H1 (cell line): Measurements from ENCODE around the gene PPP2R2C. TPM values are rescaled to one million over a fixed set of nuclear protein-coding genes. Genes with fewer than 3 reads are reported as not detected.

Experiments used
- CTCF ChIA-PET: fragments of 300-600 bp; sonication (Branson Sonifier 250); formaldehyde crosslinking; loops from one replicate; lab custom pipeline; 2021; ENCODE audit not compliant: partially characterized antibody; lab: Charles Lee
- POLR2A ChIA-PET: fragments of 300-600 bp; sonication (Branson Sonifier 250); formaldehyde crosslinking; loops from one replicate; lab custom pipeline; 2021; ENCODE audit warnings: inconsistent platforms; ENCODE audit not compliant: partially characterized antibody; lab: Charles Lee
- DNase-seq, 2 experiments: peaks; one replicate each; pipeline versions ENCODE4 v3.0.0 to v3.0.0-alpha.2; 2010 to 2022; ENCODE audit warnings: low spot score in 2 of 2, low read depth in 1 of 2, mixed read lengths in 1 of 2
- FAIRE-seq: peaks from 2 replicates; lab custom pipeline; 2011; peaks lifted over from hg19 to GRCh38; lab: Jason Lieb, UNC
- H2AFZ ChIP-seq: 2 replicates; pipeline ENCODE4 v1.8.1; 2012; ENCODE audit warnings: low read length, inconsistent platforms
- H2AK5ac ChIP-seq: 2 replicates; pipeline ENCODE4 v1.6.1; 2013; ENCODE audit warnings: low read depth, low read length
- H2BK120ac ChIP-seq: replicated peaks from 2 replicates; pipeline ENCODE3; 2013; ENCODE audit warnings: low read depth, low read length, inconsistent platforms
- H2BK12ac ChIP-seq: 2 replicates; pipeline ENCODE4 v1.6.1; 2013; ENCODE audit warnings: low read depth, low read length
- H2BK15ac ChIP-seq: 2 replicates; pipeline ENCODE4 v1.6.1; 2013; ENCODE audit warnings: low read length
- H2BK20ac ChIP-seq: 2 replicates; pipeline ENCODE4 v1.6.1; 2013; ENCODE audit warnings: low read length
- H2BK5ac ChIP-seq: 2 replicates; pipeline ENCODE4 v1.6.1; 2013; ENCODE audit warnings: low read depth, low read length
- H3K14ac ChIP-seq: 2 replicates; pipeline ENCODE4 v1.6.1; 2013; ENCODE audit warnings: inconsistent platforms; ENCODE audit not compliant: insufficient read length
- H3K18ac ChIP-seq: 2 replicates; pipeline ENCODE4 v1.6.1; 2013; ENCODE audit warnings: low read length; ENCODE audit errors: extremely low read depth
- H3K23ac ChIP-seq: 2 replicates; pipeline ENCODE4 v1.6.1; 2013; ENCODE audit warnings: inconsistent platforms; ENCODE audit not compliant: insufficient read length
- H3K23me2 ChIP-seq: 2 replicates; pipeline ENCODE4 v1.6.1; 2013; ENCODE audit warnings: low read depth, low read length
- H3K27ac ChIP-seq: 2 replicates; pipeline ENCODE4 v1.6.1; 2011; ENCODE audit warnings: low read depth, low read length, inconsistent platforms
- H3K27me3 ChIP-seq, 4 experiments: replicated peaks in 1 of 4; 1 replicate in 1 of 4; 2 replicates in 3 of 4; pipeline versions ENCODE4 v1.6.1 to v1.8.1; 2011 to 2013; ENCODE audit warnings: low read length in 3 of 4, mild to moderate bottlenecking in 3 of 4, inconsistent platforms in 2 of 4, mixed read lengths in 2 of 4, moderate library complexity in 1 of 4; ENCODE audit not compliant: control insufficient read depth in 3 of 4, insufficient read depth in 3 of 4; ENCODE audit errors: extremely low read depth in 1 of 4
- H3K36me3 ChIP-seq, 4 experiments: 2 replicates each; pipeline versions ENCODE4 v1.6.1 to v1.8.1; 2011 to 2013; ENCODE audit warnings: mild to moderate bottlenecking in 4 of 4, low read length in 3 of 4, moderate library complexity in 2 of 4, control low read depth in 1 of 4, inconsistent platforms in 1 of 4; ENCODE audit not compliant: insufficient read depth in 4 of 4, control insufficient read depth in 2 of 4
- H3K4ac ChIP-seq: replicated peaks from 2 replicates; pipeline ENCODE3; 2013; ENCODE audit warnings: low read length, low read depth, mixed read lengths, inconsistent platforms; ENCODE audit not compliant: insufficient read length
- H3K4me1 ChIP-seq, 4 experiments: replicated peaks in 1 of 4; 1 replicate in 1 of 4; 2 replicates in 3 of 4; pipeline versions ENCODE4 v1.6.1 to v1.8.1; 2011 to 2013; ENCODE audit warnings: low read length in 3 of 4, inconsistent platforms in 2 of 4, mixed read lengths in 1 of 4; ENCODE audit not compliant: insufficient read depth in 4 of 4, control insufficient read depth in 3 of 4
- H3K4me2 ChIP-seq, 2 experiments: 2 replicates each; pipeline versions ENCODE4 v1.6.1 to v1.8.1; 2011 to 2013; ENCODE audit warnings: low read depth in 2 of 2, low read length in 2 of 2, control low read depth in 1 of 2, inconsistent platforms in 1 of 2, mild to moderate bottlenecking in 1 of 2; ENCODE audit not compliant: insufficient read depth in 1 of 2
- H3K4me3 ChIP-seq, 4 experiments: fragments of 200-600, 300-600 bp in 1 of 4; sonication (generic), shearing (Covaris generic), sonication (Bioruptor Twin) in 1 of 4; 2 replicates each; pipeline versions ENCODE4 v1.5.1 to v1.8.1; 2011 to 2016; ENCODE audit warnings: low read length in 4 of 4, low read depth in 3 of 4, control low read depth in 2 of 4, inconsistent platforms in 2 of 4, mild to moderate bottlenecking in 2 of 4, mixed read lengths in 1 of 4, moderate library complexity in 1 of 4; ENCODE audit not compliant: insufficient read depth in 2 of 4; ENCODE audit errors: extremely low read depth in 1 of 4
- H3K56ac ChIP-seq: replicated peaks from 2 replicates; pipeline ENCODE3; 2013; ENCODE audit warnings: low read depth, mild to moderate bottlenecking, mixed read lengths, low read length, inconsistent platforms; ENCODE audit not compliant: insufficient read length
- H3K79me1 ChIP-seq: 2 replicates; pipeline ENCODE4 v1.6.1; 2013; ENCODE audit warnings: low read depth, low read length, control low read depth
- H3K79me2 ChIP-seq, 2 experiments: 2 replicates each; pipeline versions ENCODE4 v1.6.1 to v1.8.1; 2012 to 2013; ENCODE audit warnings: low read length in 2 of 2, mild to moderate bottlenecking in 2 of 2, inconsistent platforms in 1 of 2; ENCODE audit not compliant: insufficient read depth in 2 of 2, control insufficient read depth in 1 of 2
- H3K9ac ChIP-seq, 4 experiments: replicated peaks in 1 of 4; 1 replicate in 1 of 4; 2 replicates in 3 of 4; pipeline versions ENCODE4 v1.6.1 to v1.8.1; 2011 to 2013; ENCODE audit warnings: low read depth in 3 of 4, low read length in 3 of 4, control low read depth in 2 of 4, mild to moderate bottlenecking in 2 of 4, moderate library complexity in 2 of 4, inconsistent platforms in 1 of 4; ENCODE audit errors: extremely low read depth in 1 of 4
- H3K9me3 ChIP-seq, 2 experiments: 2 replicates each; pipeline versions ENCODE4 v1.6.1 to v1.8.1; 2012 to 2013; ENCODE audit warnings: mild to moderate bottlenecking in 2 of 2, moderate library complexity in 2 of 2, control low read depth in 1 of 2, inconsistent platforms in 1 of 2, low read depth in 1 of 2, low read length in 1 of 2, mixed read lengths in 1 of 2; ENCODE audit not compliant: insufficient read depth in 2 of 2
- H4K20me1 ChIP-seq, 2 experiments: replicated peaks in 1 of 2; 2 replicates each; pipeline versions ENCODE3 to v1.8.1; 2011 to 2013; ENCODE audit warnings: inconsistent platforms in 2 of 2, low read length in 2 of 2, mild to moderate bottlenecking in 1 of 2; ENCODE audit not compliant: insufficient read depth in 2 of 2, control insufficient read depth in 1 of 2
- H4K5ac ChIP-seq: 2 replicates; pipeline ENCODE4 v1.6.1; 2013; ENCODE audit warnings: low read length, low read depth, mixed read lengths, inconsistent platforms; ENCODE audit not compliant: insufficient read length
- H4K8ac ChIP-seq: 2 replicates; pipeline ENCODE4 v1.8.0; 2013; ENCODE audit warnings: mild to moderate bottlenecking, moderate library complexity, low read length, inconsistent platforms; ENCODE audit not compliant: insufficient read depth; ENCODE audit errors: extremely low read depth
- H4K91ac ChIP-seq: replicated peaks from 2 replicates; pipeline ENCODE3; 2013; ENCODE audit warnings: low read length, mixed read lengths, inconsistent platforms; ENCODE audit not compliant: insufficient read length
- GABPA ChIP-seq: IDR thresholded peaks from 2 replicates; pipeline ENCODE4 v1.6.1; 2011; ENCODE audit warnings: mild to moderate bottlenecking, low read length, moderate library complexity, borderline replicate concordance; ENCODE audit not compliant: insufficient read depth
- JUN ChIP-seq: IDR thresholded peaks from 2 replicates; pipeline ENCODE4 v1.6.1; 2011; ENCODE audit warnings: low read depth, mild to moderate bottlenecking, improper control_type of control experiment, low read length
- WGBS, 2 experiments: shearing (Covaris generic) in 1 of 2; methylation state at CpG; one replicate each; pipeline versions ENCODE4 v1.1.6 to v1.1.7; 2013 to 2015; ENCODE audit warnings: low lambda C conversion rate in 2 of 2, mixed read lengths in 2 of 2, inconsistent platforms in 1 of 2, low coverage in 1 of 2, missing lambda C conversion rate in 1 of 2; ENCODE audit not compliant: insufficient replicate concordance in 2 of 2, insufficient coverage in 1 of 2, insufficient read length in 1 of 2; ENCODE audit errors: extremely low coverage in 1 of 2, missing lambda C conversion rate in 1 of 2; 5-methylcytosine and 5-hydroxymethylcytosine counted together
- polyA plus RNA-seq, 7 experiments: library from polyadenylated mRNA; depleted of rRNA in 3 of 7; stranded (reverse) in 5 of 7; unstranded in 2 of 7; fragments of >200 nt in 5 of 7; fragments of 200-250 nt in 2 of 7; gene quantifications; 1 replicate in 5 of 7; 2 replicates in 1 of 7; 4 replicates in 1 of 7; pipeline versions ENCODE4 v1.2.1 to v1.2.3, GENCODE V29; 2011 to 2013; ENCODE audit warnings: missing spikeins in 2 of 7, mixed read lengths in 2 of 7
- total RNA-seq: library from RNA; stranded (reverse); fragmentation: NEBNext Ultra II Directional; extraction: Animal tissue kit (Norgen Biotek cat#: 25700); gene quantifications from 2 replicates; pipeline ENCODE4 v1.2.1, GENCODE V29; 2021

Gene PPP2R2C
- total and polyA plus RNA-seq, 2 of the 8 experiments (the other 6 are each of a cell fraction or from before 2014, with no cell fraction given), result 6.4 TPM

GRCh38 chr4:6321361-6321760 is 151.1 kb downstream of the PPP2R2C start:
- Histone ChIP-seq H3K4me3 (no peak overlapping the region), H3K14ac (no peak overlapping the region), H3K36me3 (no peaks in the 10 kb centered on the region), H3K79me2 (no peaks in the 10 kb centered on the region), H2BK15ac (no peak overlapping the region), H4K20me1 (no peaks in the 10 kb centered on the region), H3K79me1 (no peaks in the 10 kb centered on the region), H3K4me2 (no peak overlapping the region), H3K23me2 (no peaks in the 10 kb centered on the region), H3K56ac (no peak overlapping the region), H2BK5ac (no peak overlapping the region), H3K9me3 (no peaks in the 10 kb centered on the region; a peak in 1 of 4 replicates), H2AK5ac (no peak overlapping the region), H3K4ac (no peak overlapping the region), H4K91ac (no peak overlapping the region), H3K27me3 (no peaks in the 10 kb centered on the region), H3K9ac (no peak overlapping the region), H3K4me1 (peaks cover 0 to 8% (median 3%) of the 10 kb centered on the region in 4 experiments; a peak in 3 of 7 replicates), H2BK12ac (no peak overlapping the region), H3K18ac (no peak overlapping the region), H3K27ac (no peak overlapping the region), H4K8ac (no peak overlapping the region), H2AFZ (no peak overlapping the region), H4K5ac (no peak overlapping the region), H2BK20ac (no peak overlapping the region), H3K23ac (no peak overlapping the region), H2BK120ac (no peak overlapping the region)
- ChIA-PET CTCF (interaction anchor here (1.6 to 22.3 kb wide), 3 partner anchors 10 to 60 kb away, joined by 5 to 908 read pairs (median 38); partner anchors contain the start of gene WFS1), POLR2A (no interaction called here)
- WGBS, 2 experiments, result 91% methylated on average over 2 of the region's 2 CpGs; no CpG with 5 or more reads in 1 of the 2 experiments
- DNase-seq (no peak), FAIRE-seq (no peak)
- no peak for TF ChIP-seq GABPA
- TF ChIP-seq JUN, result no peak
